ENCODE data around the gene HNF4A. TPM values are rescaled to one million over a fixed set of nuclear protein-coding genes. Genes with fewer than 3 reads are reported as not detected.

The HNF4A gene
- total and polyA plus RNA-seq, 2 of the 13 experiments (the other 11 are each of a cell fraction or from before 2014, with no cell fraction given) = 80.9 to 169 TPM

- peak; percentile 97 for TF ChIP-seq DDIT3 (CRISPR knock-in tag; IDR thresholded peaks at IDR 0.05)
- TF ChIP-seq ZSCAN25 (CRISPR knock-in tag; IDR thresholded peaks at IDR 0.05) = no peak
- 0 out of 2 replicates have a peak, but pooled peaks have one; percentile 38 for TF ChIP-seq ZC3H4 (CRISPR knock-in tag; IDR thresholded peaks at IDR 0.05; ENCODE audit: borderline replicate concordance)
- TF ChIP-seq CC2D1A (CRISPR knock-in tag; IDR thresholded peaks at IDR 0.05) = no peak
- TF ChIP-seq, protein P1, sequence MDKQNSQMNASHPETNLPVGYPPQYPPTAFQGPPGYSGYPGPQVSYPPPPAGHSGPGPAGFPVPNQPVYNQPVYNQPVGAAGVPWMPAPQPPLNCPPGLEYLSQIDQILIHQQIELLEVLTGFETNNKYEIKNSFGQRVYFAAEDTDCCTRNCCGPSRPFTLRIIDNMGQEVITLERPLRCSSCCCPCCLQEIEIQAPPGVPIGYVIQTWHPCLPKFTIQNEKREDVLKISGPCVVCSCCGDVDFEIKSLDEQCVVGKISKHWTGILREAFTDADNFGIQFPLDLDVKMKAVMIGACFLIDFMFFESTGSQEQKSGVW (CRISPR knock-in tag; IDR thresholded peaks at IDR 0.05; ENCODE audit: borderline replicate concordance) = no peak
- peak; percentile 36 for TF ChIP-seq POLR2AphosphoS5 (IDR thresholded peaks at IDR 0.05; ENCODE audit: low read depth, low read length)
- peak; percentile 95 for TF ChIP-seq MED1 (CRISPR knock-in tag; IDR thresholded peaks at IDR 0.05)
- TF ChIP-seq MED13 (CRISPR knock-in tag; IDR thresholded peaks at IDR 0.05) = 0 out of 2 replicates have a peak, but pooled peaks have one; percentile 61
- TF ChIP-seq GZF1 (CRISPR knock-in tag; IDR thresholded peaks at IDR 0.05) = peak; percentile 70; the same call in 1 of the 2 replicates
- TF ChIP-seq, protein P2, sequence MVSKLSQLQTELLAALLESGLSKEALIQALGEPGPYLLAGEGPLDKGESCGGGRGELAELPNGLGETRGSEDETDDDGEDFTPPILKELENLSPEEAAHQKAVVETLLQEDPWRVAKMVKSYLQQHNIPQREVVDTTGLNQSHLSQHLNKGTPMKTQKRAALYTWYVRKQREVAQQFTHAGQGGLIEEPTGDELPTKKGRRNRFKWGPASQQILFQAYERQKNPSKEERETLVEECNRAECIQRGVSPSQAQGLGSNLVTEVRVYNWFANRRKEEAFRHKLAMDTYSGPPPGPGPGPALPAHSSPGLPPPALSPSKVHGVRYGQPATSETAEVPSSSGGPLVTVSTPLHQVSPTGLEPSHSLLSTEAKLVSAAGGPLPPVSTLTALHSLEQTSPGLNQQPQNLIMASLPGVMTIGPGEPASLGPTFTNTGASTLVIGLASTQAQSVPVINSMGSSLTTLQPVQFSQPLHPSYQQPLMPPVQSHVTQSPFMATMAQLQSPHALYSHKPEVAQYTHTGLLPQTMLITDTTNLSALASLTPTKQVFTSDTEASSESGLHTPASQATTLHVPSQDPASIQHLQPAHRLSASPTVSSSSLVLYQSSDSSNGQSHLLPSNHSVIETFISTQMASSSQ (IDR thresholded peaks at IDR 0.05; ENCODE audit: low read depth) = no peak
- TF ChIP-seq, protein P2 (CRISPR knock-in tag; IDR thresholded peaks at IDR 0.05; ENCODE audit: borderline replicate concordance) = no peak; the same call in 1 of the 2 replicates
- TF ChIP-seq ZBTB25 (CRISPR knock-in tag; IDR thresholded peaks at IDR 0.05) = peak; percentile 64; the same call in 1 of the 2 replicates
- TF ChIP-seq ZNF703 (CRISPR knock-in tag; IDR thresholded peaks at IDR 0.05; ENCODE audit: borderline replicate concordance) = no peak
- no peak for TF ChIP-seq ATF7 (IDR thresholded peaks at IDR 0.05)
- peak; percentile 13; the same call in 1 of the 2 replicates for TF ChIP-seq ATF7 (CRISPR knock-in tag; IDR thresholded peaks at IDR 0.05)
- TF ChIP-seq ZNF292 (CRISPR knock-in tag; IDR thresholded peaks at IDR 0.05; ENCODE audit: borderline replicate concordance, low read depth) = peak; percentile 67; the same call in 1 of the 2 replicates
- TF ChIP-seq NR1H2 (CRISPR knock-in tag; IDR thresholded peaks at IDR 0.05; ENCODE audit: borderline replicate concordance, low read depth) = peak; percentile 81; the same call in 1 of the 2 replicates
- TF ChIP-seq, protein P3, sequence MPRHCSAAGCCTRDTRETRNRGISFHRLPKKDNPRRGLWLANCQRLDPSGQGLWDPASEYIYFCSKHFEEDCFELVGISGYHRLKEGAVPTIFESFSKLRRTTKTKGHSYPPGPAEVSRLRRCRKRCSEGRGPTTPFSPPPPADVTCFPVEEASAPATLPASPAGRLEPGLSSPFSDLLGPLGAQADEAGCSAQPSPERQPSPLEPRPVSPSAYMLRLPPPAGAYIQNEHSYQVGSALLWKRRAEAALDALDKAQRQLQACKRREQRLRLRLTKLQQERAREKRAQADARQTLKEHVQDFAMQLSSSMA (CRISPR knock-in tag; IDR thresholded peaks at IDR 0.05) = 0 out of 2 replicates have a peak, but pooled peaks have one; percentile 18
- 0 out of 2 replicates have a peak, but pooled peaks have one; percentile 70 for TF ChIP-seq CHD4 (IDR thresholded peaks at IDR 0.05; ENCODE audit: borderline replicate concordance, low read length)
- 0 out of 2 replicates have a peak, but pooled peaks have one; percentile 12 for TF ChIP-seq ZNF510 (CRISPR knock-in tag; IDR thresholded peaks at IDR 0.05; ENCODE audit: low read depth)
- peak; percentile 52; the same call in 1 of the 2 replicates for TF ChIP-seq ZNF121 (CRISPR knock-in tag; IDR thresholded peaks at IDR 0.05)
- TF ChIP-seq TGIF2 (CRISPR knock-in tag; IDR thresholded peaks at IDR 0.05) = peak; percentile 66; the same call in 1 of the 2 replicates
- no peak for TF ChIP-seq TCF7 (IDR thresholded peaks at IDR 0.05; ENCODE audit: low read depth)
Observed at GRCh38 chr20:44418069-44418905, 62.8 kb downstream of the HNF4A start (continued).
